ENCODE data around the gene SDHC.
A peak's percentile ranks its signal among the peaks of the same experiment; 100 is the strongest.

The SDHC gene

DNA sequence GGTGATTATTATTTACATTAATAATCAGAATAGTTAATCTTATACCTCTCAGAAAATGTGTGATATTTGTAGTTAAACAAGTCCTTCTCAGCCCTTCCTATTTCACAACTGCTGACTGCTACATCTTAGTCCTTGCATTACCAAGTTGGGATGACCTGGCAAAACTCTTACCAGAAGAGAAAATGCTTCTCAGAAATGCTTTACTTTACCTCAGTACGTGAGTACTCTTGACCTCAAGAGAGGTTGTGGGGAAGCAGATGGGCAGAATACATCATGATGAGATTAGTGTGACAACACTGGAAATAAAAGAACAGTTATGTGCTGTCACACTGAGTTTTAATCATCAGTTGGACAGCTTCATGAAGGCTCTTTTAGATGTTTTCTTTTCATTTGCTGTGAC is 37.3 kb downstream of the SDHC start:
- 83 to 100% methylated on average over 1 of the region's 1 CpG for whole genome bisulfite sequencing, 2 experiments (ENCODE audit: insufficient coverage in 2 of 2)
- Histone ChIP-seq H3K4me3 (ENCODE audit: extremely low read depth, insufficient read depth, low read length, poor library complexity, severe bottlenecking) (no peak overlapping the region), H3K36me3 (ENCODE audit: control insufficient read depth, insufficient read depth, low read length) (peaks cover 39% of the 10 kb centered on the region), H3K27ac (ENCODE audit: low read depth, low read length, severe bottlenecking) (no peak overlapping the region), H3K9me3 (ENCODE audit: control insufficient read depth, low read length) (no peaks in the 10 kb centered on the region), H3K4me1 (ENCODE audit: control insufficient read depth, insufficient read depth, low read length, poor library complexity, severe bottlenecking) (no peaks in the 10 kb centered on the region)

DNA sequence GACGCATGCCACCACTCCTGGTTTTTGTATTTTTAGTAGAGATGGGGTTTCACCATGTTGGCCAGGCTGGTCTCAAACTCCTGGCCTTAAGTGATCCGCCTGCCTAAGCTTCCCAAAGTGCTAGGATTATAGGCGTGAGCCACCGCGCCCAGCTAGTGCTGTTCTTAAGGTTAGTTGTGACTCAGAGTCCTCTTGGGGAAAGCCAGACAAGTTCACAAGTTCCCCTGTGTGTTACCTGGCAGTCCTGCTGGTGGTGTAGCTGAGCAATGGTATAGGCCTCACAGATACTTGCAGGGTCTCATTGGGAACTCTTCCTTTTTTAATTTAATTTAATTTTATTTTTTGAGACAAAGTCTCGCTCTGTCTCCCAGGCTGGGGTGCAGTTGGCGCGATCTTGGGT is 42.9 kb downstream of the SDHC start:
- Histone ChIP-seq H3K4me3 (ENCODE audit: extremely low read depth, insufficient read depth, low read length, poor library complexity, severe bottlenecking) (no peak overlapping the region), H3K36me3 (ENCODE audit: control insufficient read depth, insufficient read depth, low read length) (peaks cover 50% of the 10 kb centered on the region), H3K9me3 (ENCODE audit: control insufficient read depth, low read length) (no peaks in the 10 kb centered on the region), H3K4me1 (ENCODE audit: control insufficient read depth, insufficient read depth, low read length, poor library complexity, severe bottlenecking) (no peaks in the 10 kb centered on the region), H3K27ac (ENCODE audit: low read depth, low read length, severe bottlenecking) (no peak overlapping the region)
- WGBS, 2 experiments (ENCODE audit: insufficient coverage in 2 of 2): 94 to 100% methylated on average over 7 to 8 of the region's 8 CpGs

DNA sequence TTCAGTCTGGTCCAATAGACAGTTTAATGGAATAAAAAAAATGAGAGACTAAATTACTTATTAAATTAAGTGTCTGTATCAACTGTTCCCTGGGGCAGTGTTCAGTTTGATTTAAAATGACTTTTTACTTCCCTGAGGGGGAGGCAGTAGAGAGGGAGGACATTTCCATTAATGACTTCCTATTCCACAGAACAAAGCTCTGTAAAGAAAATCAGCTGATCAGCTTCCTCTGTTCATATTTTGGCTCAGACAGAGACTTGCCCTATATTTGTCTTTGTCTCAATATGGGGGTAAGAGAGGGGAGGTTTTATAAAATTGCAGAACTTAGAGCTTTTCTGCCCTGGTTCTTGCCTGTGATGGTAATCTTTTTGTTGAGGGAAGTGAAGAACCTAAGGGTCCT is 45.1 kb downstream of the SDHC start:
- Histone ChIP-seq H3K36me3 (ENCODE audit: control insufficient read depth, insufficient read depth, low read length) (peaks cover 51% of the 10 kb centered on the region), H3K4me3 (ENCODE audit: extremely low read depth, insufficient read depth, low read length, poor library complexity, severe bottlenecking) (no peak overlapping the region), H3K9me3 (ENCODE audit: control insufficient read depth, low read length) (no peaks in the 10 kb centered on the region), H3K4me1 (ENCODE audit: control insufficient read depth, insufficient read depth, low read length, poor library complexity, severe bottlenecking) (no peaks in the 10 kb centered on the region), H3K27ac (ENCODE audit: low read depth, low read length, severe bottlenecking) (peak overlapping the region; percentile 16)

DNA sequence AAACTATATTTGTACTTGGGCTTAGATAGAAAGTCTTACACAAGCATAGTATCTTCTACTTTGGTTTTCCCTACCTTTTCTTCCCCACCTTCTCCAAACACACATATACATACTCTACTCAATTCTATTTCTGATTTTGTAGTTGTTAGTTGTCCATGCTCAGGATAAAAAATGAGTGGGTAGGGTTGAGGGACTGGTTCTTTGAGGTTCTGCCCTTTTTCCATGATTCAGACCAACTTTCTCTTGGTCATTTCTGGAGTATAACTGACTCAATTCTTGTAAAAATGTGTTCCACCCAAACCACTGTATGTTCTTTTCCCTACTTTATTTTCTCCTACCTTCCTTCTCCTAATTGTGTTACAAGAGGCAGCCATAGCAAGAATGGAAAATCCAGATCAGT is 50.2 kb downstream of the SDHC start:
- Histone ChIP-seq H3K36me3 (ENCODE audit: control insufficient read depth, insufficient read depth, low read length) (peaks cover 57% of the 10 kb centered on the region), H3K9me3 (ENCODE audit: control insufficient read depth, low read length) (no peaks in the 10 kb centered on the region), H3K4me3 (ENCODE audit: extremely low read depth, insufficient read depth, low read length, poor library complexity, severe bottlenecking) (no peak overlapping the region), H3K27ac (ENCODE audit: low read depth, low read length, severe bottlenecking) (no peak overlapping the region), H3K4me1 (ENCODE audit: control insufficient read depth, insufficient read depth, low read length, poor library complexity, severe bottlenecking) (no peaks in the 10 kb centered on the region)

DNA sequence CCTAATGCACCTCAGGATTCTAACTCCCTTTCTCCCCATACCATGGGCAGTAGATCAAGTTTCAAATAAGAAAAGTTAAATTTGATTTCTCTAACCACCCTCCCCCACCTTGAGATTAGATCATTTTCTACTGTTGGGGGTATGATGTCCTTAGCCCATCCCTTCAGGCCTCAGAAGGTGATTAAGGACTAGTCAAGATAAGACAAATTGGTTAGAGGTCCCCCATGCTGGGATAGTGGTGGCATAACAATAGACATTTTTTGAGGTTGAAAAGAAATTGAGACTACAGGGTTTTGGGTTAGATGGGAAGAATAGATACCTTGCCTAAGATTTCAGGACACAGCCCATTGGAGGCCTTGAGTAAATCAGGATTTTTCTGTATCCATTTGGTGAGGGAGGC is 51.0 kb downstream of the SDHC start:
- Histone ChIP-seq H3K36me3 (ENCODE audit: control insufficient read depth, insufficient read depth, low read length) (peaks cover 48% of the 10 kb centered on the region), H3K4me3 (ENCODE audit: extremely low read depth, insufficient read depth, low read length, poor library complexity, severe bottlenecking) (no peak overlapping the region), H3K9me3 (ENCODE audit: control insufficient read depth, low read length) (no peaks in the 10 kb centered on the region), H3K27ac (ENCODE audit: low read depth, low read length, severe bottlenecking) (no peak overlapping the region), H3K4me1 (ENCODE audit: control insufficient read depth, insufficient read depth, low read length, poor library complexity, severe bottlenecking) (no peaks in the 10 kb centered on the region)

DNA sequence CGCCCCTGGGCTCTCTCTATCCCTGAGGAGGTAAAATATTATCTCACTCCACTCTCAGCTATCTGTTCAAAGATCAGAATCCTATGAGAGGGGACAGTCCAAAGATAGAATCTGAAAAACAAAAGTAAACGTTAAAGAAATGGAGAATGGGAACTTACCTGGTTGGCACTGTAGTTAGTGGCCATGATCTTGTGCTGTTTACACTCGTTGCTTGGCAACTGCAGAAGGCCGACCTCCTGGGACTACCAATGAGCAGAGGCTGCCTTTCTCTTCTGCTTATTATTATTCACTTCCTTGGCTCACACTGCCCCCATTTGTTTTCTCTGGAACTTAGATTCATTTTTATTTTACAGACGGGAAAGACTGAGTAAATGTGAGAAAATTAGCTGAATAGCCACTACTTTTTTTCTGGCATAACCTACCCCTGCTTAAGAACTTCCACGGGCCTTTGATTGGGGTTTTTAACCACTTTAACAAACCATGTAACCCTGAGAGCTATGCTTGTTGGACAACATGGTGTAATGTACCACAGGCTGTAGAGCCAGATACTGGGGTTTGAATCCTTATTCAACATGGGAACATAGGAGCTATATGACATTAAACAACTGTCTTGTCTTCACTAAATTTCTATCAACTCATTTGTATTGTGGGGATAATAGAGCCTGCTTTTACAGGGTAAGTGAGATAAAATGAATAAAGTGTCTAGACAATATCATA is 53.7 kb downstream of the SDHC start, which contains the start of gene CFAP126:
TSS of gene CFAP126 (minus strand) at position 193 of the 717 bp plus-strand sequence. CDS start at position 185, 8 bp downstream.
- Histone ChIP-seq H3K4me1 (ENCODE audit: control insufficient read depth, insufficient read depth, low read length, poor library complexity, severe bottlenecking) (no peaks in the 10 kb centered on the region), H3K9me3 (ENCODE audit: control insufficient read depth, low read length) (no peaks in the 10 kb centered on the region), H3K4me3 (ENCODE audit: extremely low read depth, insufficient read depth, low read length, poor library complexity, severe bottlenecking) (no peak within 1 kb of the TSS), H3K36me3 (ENCODE audit: control insufficient read depth, insufficient read depth, low read length) (peaks cover 44% of the 10 kb centered on the region), H3K27ac (ENCODE audit: low read depth, low read length, severe bottlenecking) (peak within 1 kb of the TSS; percentile 71)
- 29 to 51% methylated on average over 3 to 4 of the region's 6 CpGs for WGBS, 2 experiments (ENCODE audit: insufficient coverage in 2 of 2)

DNA sequence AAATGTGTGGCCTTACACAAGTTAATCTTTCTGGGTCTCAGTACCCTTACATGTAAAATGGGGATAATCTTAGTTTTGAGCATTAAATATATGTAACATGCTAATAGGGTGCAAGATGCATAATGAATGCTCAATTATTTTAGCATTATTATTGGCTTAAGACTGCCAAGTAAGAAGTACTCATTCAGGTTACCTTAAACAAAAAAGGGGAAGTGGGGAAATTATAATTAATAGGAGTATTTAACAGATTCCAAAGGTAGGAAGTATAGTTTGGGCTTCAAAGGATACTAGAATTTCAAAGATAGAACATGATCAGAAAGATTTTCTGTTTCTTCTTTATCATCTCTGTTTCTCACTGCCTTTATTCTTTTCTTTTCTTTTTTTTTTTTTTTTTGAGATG is 59.3 kb downstream of the SDHC start:
- peaks cover 2% of the 10 kb centered on the region for H3K36me3 ChIP-seq (ENCODE audit: control insufficient read depth, insufficient read depth, low read length)
- H3K9me3 ChIP-seq (ENCODE audit: control insufficient read depth, low read length): no peaks in the 10 kb centered on the region
- H3K27ac ChIP-seq (ENCODE audit: low read depth, low read length, severe bottlenecking): no peak overlapping the region
- H3K4me1 ChIP-seq (ENCODE audit: control insufficient read depth, insufficient read depth, low read length, poor library complexity, severe bottlenecking): no peaks in the 10 kb centered on the region
- no peak overlapping the region for H3K4me3 ChIP-seq (ENCODE audit: extremely low read depth, insufficient read depth, low read length, poor library complexity, severe bottlenecking)

DNA sequence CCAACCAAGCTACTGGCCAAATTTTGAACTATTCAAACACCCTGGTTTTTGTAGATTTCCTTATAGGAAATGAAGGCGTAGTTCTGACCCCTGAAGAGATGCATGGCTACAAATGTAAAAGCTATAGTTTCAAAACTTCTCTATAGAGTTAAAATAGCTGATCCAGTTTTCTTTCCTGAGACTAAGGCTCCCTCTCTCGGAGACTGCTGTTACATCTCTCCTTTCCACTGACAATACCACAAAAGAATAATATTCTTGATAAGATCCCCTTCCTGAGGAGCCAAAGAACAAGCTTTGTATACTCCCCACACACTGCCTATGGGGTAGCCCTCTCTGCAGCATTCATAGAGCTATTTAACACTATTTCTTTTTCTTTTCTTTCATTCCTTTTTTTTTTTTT is 60.2 kb downstream of the SDHC start:
- no peaks in the 10 kb centered on the region for H3K4me1 ChIP-seq (ENCODE audit: control insufficient read depth, insufficient read depth, low read length, poor library complexity, severe bottlenecking)
- WGBS, 2 experiments (ENCODE audit: insufficient coverage in 2 of 2): 67 to 71% methylated on average over 1 of the region's 2 CpGs

DNA sequence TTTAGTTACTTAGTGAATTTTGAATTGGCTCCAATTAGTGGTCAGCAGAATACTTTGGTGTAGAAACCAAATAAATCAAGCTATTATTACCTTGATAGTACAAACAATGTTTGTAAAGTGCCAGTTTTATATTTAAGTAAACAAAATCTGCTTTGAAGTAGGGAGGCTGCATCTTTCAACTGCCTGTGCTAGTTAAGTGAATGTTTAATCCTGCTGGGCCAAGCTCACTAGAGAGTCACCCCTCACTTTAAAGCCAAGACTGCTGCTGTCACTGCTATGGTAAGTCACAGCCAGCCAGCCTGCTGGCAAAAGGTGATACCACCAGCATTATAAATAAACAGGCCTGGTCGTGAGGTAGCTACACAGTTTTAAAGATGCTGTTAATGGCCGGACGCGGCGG is 63.8 kb downstream of the SDHC start:
- H3K9me3 ChIP-seq (ENCODE audit: control insufficient read depth, low read length): no peaks in the 10 kb centered on the region
- no peak overlapping the region for H3K4me3 ChIP-seq (ENCODE audit: extremely low read depth, insufficient read depth, low read length, poor library complexity, severe bottlenecking)
- H3K4me1 ChIP-seq (ENCODE audit: control insufficient read depth, insufficient read depth, low read length, poor library complexity, severe bottlenecking): no peaks in the 10 kb centered on the region
- WGBS, 2 experiments (ENCODE audit: insufficient coverage in 2 of 2): 83 to 100% methylated on average over 1 to 5 of the region's 5 CpGs
- H3K27ac ChIP-seq (ENCODE audit: low read depth, low read length, severe bottlenecking): no peak overlapping the region
- H3K36me3 ChIP-seq (ENCODE audit: control insufficient read depth, insufficient read depth, low read length): no peaks in the 10 kb centered on the region

More for the DNA sequence above, 60.2 kb downstream of the SDHC start:
- Histone ChIP-seq H3K27ac (ENCODE audit: low read depth, low read length, severe bottlenecking) (no peak overlapping the region), H3K4me3 (ENCODE audit: extremely low read depth, insufficient read depth, low read length, poor library complexity, severe bottlenecking) (no peak overlapping the region), H3K36me3 (ENCODE audit: control insufficient read depth, insufficient read depth, low read length) (no peaks in the 10 kb centered on the region), H3K9me3 (ENCODE audit: control insufficient read depth, low read length) (no peaks in the 10 kb centered on the region)

DNA sequence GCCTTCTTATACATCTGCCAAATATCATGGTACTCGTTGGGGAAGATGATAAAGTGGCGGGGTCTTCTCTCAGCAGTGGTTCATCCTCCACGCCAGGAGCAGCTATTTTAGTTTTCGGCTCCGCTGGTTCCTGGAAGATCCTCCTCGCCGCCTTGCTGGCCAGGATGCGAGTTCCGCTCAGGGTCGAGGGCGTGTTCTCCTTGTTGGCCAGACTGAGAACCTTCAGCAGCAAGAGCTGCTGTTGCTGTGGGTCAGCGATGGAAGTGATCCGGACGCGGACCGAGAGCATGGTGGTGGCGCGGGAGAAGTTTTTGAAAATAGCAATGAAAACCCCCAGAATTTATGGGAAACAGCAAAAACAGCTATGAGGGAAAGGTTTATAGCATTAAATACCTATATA is 64.9 kb downstream of the SDHC start:
- Histone ChIP-seq H3K27ac (ENCODE audit: low read depth, low read length, severe bottlenecking) (no peak overlapping the region), H3K36me3 (ENCODE audit: control insufficient read depth, insufficient read depth, low read length) (no peaks in the 10 kb centered on the region), H3K9me3 (ENCODE audit: control insufficient read depth, low read length) (no peaks in the 10 kb centered on the region), H3K4me3 (ENCODE audit: extremely low read depth, insufficient read depth, low read length, poor library complexity, severe bottlenecking) (no peak overlapping the region), H3K4me1 (ENCODE audit: control insufficient read depth, insufficient read depth, low read length, poor library complexity, severe bottlenecking) (no peaks in the 10 kb centered on the region)
- 94 to 98% methylated on average over 12 to 14 of the region's 18 CpGs for WGBS, 2 experiments (ENCODE audit: insufficient coverage in 2 of 2)

DNA sequence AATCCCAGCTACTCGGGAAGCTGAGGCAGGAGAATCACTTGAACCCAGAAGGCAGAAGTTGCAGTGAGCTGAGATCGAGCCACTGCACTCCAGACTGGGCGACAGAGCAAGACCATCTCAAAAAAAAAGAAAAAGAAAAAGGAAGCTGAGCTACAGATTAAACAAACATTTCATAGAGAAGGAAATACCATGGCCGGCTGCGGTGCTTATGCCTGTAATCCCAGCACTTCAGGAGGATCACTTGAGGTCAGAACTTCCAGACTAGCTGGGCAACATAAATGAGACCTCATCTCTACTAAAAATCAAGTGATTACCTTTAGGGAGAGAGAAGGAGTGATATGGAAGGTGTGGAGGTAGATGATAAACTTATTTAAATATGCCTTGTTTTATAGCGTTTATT is 67.5 kb downstream of the SDHC start:
- Histone ChIP-seq H3K36me3 (ENCODE audit: control insufficient read depth, insufficient read depth, low read length) (no peaks in the 10 kb centered on the region), H3K27ac (ENCODE audit: low read depth, low read length, severe bottlenecking) (no peak overlapping the region)

More for the DNA sequence above, 67.5 kb downstream of the SDHC start:
- Histone ChIP-seq H3K4me3 (ENCODE audit: extremely low read depth, insufficient read depth, low read length, poor library complexity, severe bottlenecking) (no peak overlapping the region), H3K9me3 (ENCODE audit: control insufficient read depth, low read length) (no peaks in the 10 kb centered on the region), H3K4me1 (ENCODE audit: control insufficient read depth, insufficient read depth, low read length, poor library complexity, severe bottlenecking) (no peaks in the 10 kb centered on the region)
- 78 to 94% methylated on average over 3 of the region's 6 CpGs for WGBS, 2 experiments (ENCODE audit: insufficient coverage in 2 of 2)

Data from mesodermal cell (in vitro differentiated cells).